HG02610 (cell line): ENCODE results near the gene ZNF784.
A peak's percentile ranks its signal among the peaks of the same experiment; 100 is the strongest.
"Not testable (repeated sequence)": the region's sequence is repeated elsewhere in the genome, so short reads cannot be mapped to it uniquely, and the experiment has no call there.

Experiments
- ATAC-seq: cut with Tn5 transposase; IDR thresholded peaks from one replicate; pipeline ENCODE4 v1.9.1; 2021; ENCODE audit warnings: mild to moderate bottlenecking, moderate library complexity; ENCODE audit not compliant: unreplicated experiment

The ZNF784 gene

GRCh38 chr19:55586976-55587668 is 37.2 kb downstream of the ZNF784 start:
- ATAC-seq = peak; percentile 81

- ATAC-seq = no peak
Measured at GRCh38 chr19:55585658-55586339, 38.6 kb downstream of the ZNF784 start.

- ATAC-seq = no peak
Measured at GRCh38 chr19:55584871-55585270, 39.5 kb downstream of the ZNF784 start.

GRCh38 chr19:55583897-55584296 is 40.5 kb downstream of the ZNF784 start:
- not testable (repeated sequence) for ATAC-seq

- not testable (repeated sequence) for ATAC-seq
Measured at GRCh38 chr19:55582284-55582683, 42.1 kb downstream of the ZNF784 start.

GRCh38 chr19:55581823-55582223 is 42.5 kb downstream of the ZNF784 start:
- no peak for ATAC-seq

- ATAC-seq = no peak
Measured at GRCh38 chr19:55581145-55581822, 43.1 kb downstream of the ZNF784 start.

GRCh38 chr19:55580628-55581144 is 43.7 kb downstream of the ZNF784 start, which contains the start of gene ZNF579:
ZNF579 (minus strand) TSS chr19:55580848; CDS start chr19:55579639, 1,209 bp downstream.
- peak; percentile 45 for ATAC-seq

GRCh38 chr19:55579766-55580621 is 44.4 kb downstream of the ZNF784 start:
- peak; percentile 23 for ATAC-seq

- ATAC-seq = no peak
Measured at GRCh38 chr19:55578761-55579747, 45.3 kb downstream of the ZNF784 start.

GRCh38 chr19:55578031-55578760 is 46.2 kb downstream of the ZNF784 start:
- no peak for ATAC-seq

GRCh38 chr19:55576746-55577145 is 47.6 kb downstream of the ZNF784 start:
- no peak for ATAC-seq

- not testable (repeated sequence) for ATAC-seq
Measured at GRCh38 chr19:55573929-55574328, 50.4 kb downstream of the ZNF784 start.
